ENCODE data around the gene NAT9. TPM values are rescaled to one million over a fixed set of nuclear protein-coding genes. Genes with fewer than 3 reads are reported as not detected.

NAT9 gene
- total and polyA plus RNA-seq, 2 experiments from 2014 or later: 37.3 to 37.5 TPM

- TF ChIP-seq, protein P1, sequence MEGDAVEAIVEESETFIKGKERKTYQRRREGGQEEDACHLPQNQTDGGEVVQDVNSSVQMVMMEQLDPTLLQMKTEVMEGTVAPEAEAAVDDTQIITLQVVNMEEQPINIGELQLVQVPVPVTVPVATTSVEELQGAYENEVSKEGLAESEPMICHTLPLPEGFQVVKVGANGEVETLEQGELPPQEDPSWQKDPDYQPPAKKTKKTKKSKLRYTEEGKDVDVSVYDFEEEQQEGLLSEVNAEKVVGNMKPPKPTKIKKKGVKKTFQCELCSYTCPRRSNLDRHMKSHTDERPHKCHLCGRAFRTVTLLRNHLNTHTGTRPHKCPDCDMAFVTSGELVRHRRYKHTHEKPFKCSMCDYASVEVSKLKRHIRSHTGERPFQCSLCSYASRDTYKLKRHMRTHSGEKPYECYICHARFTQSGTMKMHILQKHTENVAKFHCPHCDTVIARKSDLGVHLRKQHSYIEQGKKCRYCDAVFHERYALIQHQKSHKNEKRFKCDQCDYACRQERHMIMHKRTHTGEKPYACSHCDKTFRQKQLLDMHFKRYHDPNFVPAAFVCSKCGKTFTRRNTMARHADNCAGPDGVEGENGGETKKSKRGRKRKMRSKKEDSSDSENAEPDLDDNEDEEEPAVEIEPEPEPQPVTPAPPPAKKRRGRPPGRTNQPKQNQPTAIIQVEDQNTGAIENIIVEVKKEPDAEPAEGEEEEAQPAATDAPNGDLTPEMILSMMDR (conservative IDR thresholded peaks at IDR 0.05; ENCODE audit: low read depth in 2 of 2): peak in 1 of 2 experiments; percentile 12; a peak in 1 of 4 replicates
Observed at GRCh38 chr17:74759243-74759801, 16.8 kb downstream of the NAT9 start (continued).

- H4K20me1 ChIP-seq (replicated peaks; ENCODE audit: insufficient read depth): peaks cover 49% of the 10 kb centered on the region
- H3F3A ChIP-seq (replicated peaks; ENCODE audit: low read depth): no peaks in the 10 kb centered on the region
- DNase-seq (ENCODE audit: low spot score) (no peak), ATAC-seq (peak; percentile 2; the same call in 1 of the 3 replicates)
- no peaks in the 10 kb centered on the region; the same call in 1 of the 3 replicates for H3K36me3 Mint-ChIP-seq (ENCODE audit: low read depth)
- H3K27ac ChIP-seq (ENCODE audit: low read depth): no peak overlapping the region
- no peak overlapping the region for H3K4me3 Mint-ChIP-seq
- H3K9me3 Mint-ChIP-seq: no peaks in the 10 kb centered on the region
- no peak overlapping the region for H3K4me2 ChIP-seq
- no peaks in the 10 kb centered on the region for H3K27me3 ChIP-seq (ENCODE audit: insufficient read depth)
- H3K9me2 ChIP-seq (ENCODE audit: insufficient read depth): no peaks in the 10 kb centered on the region
- H3K36me3 ChIP-seq (ENCODE audit: insufficient read depth): no peaks in the 10 kb centered on the region
- peaks cover 56% of the 10 kb centered on the region for H3K4me1 Mint-ChIP-seq
- H3K27me3 Mint-ChIP-seq (ENCODE audit: insufficient read depth, low read depth, poor library complexity): peaks cover 12% of the 10 kb centered on the region
- no peak overlapping the region for H2AFZ ChIP-seq
- peaks cover 72% of the 10 kb centered on the region for H3K79me2 ChIP-seq (replicated peaks; ENCODE audit: insufficient read depth)
- H3K27ac Mint-ChIP-seq: peak overlapping the region; percentile 89
- H3K4me3 ChIP-seq: no peak overlapping the region
- peaks cover 41% of the 10 kb centered on the region for H3K4me1 ChIP-seq (ENCODE audit: insufficient read depth)
- no peak for TF ChIP-seq JUNB (IDR thresholded peaks at IDR 0.05; ENCODE audit: unreplicated experiment)
- TF ChIP-seq ETS1 (IDR thresholded peaks at IDR 0.05): no peak
- TF ChIP-seq EZH2 (IDR thresholded peaks at IDR 0.05; ENCODE audit: low read depth, unreplicated experiment): no peak
- TF ChIP-seq EZH2phosphoT487 (IDR thresholded peaks at IDR 0.05; ENCODE audit: unreplicated experiment): no peak
- TF ChIP-seq NANOG (IDR thresholded peaks at IDR 0.05; ENCODE audit: borderline replicate concordance): no peak
- no peak for TF ChIP-seq CREB1 (CRISPR knock-in tag; IDR thresholded peaks at IDR 0.05; ENCODE audit: low read depth)
- no peak for TF ChIP-seq POLR2AphosphoS5 (IDR thresholded peaks at IDR 0.05; ENCODE audit: low read depth)
- no peak for TF ChIP-seq ZNF114 (CRISPR knock-in tag; IDR thresholded peaks at IDR 0.05)
- TF ChIP-seq, protein P2, sequence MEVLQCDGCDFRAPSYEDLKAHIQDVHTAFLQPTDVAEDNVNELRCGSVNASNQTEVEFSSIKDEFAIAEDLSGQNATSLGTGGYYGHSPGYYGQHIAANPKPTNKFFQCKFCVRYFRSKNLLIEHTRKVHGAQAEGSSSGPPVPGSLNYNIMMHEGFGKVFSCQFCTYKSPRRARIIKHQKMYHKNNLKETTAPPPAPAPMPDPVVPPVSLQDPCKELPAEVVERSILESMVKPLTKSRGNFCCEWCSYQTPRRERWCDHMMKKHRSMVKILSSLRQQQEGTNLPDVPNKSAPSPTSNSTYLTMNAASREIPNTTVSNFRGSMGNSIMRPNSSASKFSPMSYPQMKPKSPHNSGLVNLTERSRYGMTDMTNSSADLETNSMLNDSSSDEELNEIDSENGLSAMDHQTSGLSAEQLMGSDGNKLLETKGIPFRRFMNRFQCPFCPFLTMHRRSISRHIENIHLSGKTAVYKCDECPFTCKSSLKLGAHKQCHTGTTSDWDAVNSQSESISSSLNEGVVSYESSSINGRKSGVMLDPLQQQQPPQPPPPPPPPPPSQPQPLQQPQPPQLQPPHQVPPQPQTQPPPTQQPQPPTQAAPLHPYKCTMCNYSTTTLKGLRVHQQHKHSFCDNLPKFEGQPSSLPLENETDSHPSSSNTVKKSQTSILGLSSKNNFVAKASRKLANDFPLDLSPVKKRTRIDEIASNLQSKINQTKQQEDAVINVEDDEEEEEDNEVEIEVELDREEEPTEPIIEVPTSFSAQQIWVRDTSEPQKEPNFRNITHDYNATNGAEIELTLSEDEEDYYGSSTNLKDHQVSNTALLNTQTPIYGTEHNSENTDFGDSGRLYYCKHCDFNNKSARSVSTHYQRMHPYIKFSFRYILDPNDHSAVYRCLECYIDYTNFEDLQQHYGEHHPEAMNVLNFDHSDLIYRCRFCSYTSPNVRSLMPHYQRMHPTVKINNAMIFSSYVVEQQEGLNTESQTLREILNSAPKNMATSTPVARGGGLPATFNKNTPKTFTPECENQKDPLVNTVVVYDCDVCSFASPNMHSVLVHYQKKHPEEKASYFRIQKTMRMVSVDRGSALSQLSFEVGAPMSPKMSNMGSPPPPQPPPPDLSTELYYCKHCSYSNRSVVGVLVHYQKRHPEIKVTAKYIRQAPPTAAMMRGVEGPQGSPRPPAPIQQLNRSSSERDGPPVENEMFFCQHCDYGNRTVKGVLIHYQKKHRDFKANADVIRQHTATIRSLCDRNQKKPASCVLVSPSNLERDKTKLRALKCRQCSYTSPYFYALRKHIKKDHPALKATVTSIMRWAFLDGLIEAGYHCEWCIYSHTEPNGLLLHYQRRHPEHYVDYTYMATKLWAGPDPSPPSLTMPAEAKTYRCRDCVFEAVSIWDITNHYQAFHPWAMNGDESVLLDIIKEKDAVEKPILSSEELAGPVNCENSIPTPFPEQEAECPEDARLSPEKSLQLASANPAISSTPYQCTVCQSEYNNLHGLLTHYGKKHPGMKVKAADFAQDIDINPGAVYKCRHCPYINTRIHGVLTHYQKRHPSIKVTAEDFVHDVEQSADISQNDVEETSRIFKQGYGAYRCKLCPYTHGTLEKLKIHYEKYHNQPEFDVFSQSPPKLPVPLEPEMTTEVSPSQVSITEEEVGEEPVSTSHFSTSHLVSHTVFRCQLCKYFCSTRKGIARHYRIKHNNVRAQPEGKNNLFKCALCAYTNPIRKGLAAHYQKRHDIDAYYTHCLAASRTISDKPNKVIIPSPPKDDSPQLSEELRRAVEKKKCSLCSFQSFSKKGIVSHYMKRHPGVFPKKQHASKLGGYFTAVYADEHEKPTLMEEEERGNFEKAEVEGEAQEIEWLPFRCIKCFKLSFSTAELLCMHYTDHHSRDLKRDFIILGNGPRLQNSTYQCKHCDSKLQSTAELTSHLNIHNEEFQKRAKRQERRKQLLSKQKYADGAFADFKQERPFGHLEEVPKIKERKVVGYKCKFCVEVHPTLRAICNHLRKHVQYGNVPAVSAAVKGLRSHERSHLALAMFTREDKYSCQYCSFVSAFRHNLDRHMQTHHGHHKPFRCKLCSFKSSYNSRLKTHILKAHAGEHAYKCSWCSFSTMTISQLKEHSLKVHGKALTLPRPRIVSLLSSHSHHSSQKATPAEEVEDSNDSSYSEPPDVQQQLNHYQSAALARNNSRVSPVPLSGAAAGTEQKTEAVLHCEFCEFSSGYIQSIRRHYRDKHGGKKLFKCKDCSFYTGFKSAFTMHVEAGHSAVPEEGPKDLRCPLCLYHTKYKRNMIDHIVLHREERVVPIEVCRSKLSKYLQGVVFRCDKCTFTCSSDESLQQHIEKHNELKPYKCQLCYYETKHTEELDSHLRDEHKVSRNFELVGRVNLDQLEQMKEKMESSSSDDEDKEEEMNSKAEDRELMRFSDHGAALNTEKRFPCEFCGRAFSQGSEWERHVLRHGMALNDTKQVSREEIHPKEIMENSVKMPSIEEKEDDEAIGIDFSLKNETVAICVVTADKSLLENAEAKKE (CRISPR knock-in tag; IDR thresholded peaks at IDR 0.05): no peak
- TF ChIP-seq, protein P3, sequence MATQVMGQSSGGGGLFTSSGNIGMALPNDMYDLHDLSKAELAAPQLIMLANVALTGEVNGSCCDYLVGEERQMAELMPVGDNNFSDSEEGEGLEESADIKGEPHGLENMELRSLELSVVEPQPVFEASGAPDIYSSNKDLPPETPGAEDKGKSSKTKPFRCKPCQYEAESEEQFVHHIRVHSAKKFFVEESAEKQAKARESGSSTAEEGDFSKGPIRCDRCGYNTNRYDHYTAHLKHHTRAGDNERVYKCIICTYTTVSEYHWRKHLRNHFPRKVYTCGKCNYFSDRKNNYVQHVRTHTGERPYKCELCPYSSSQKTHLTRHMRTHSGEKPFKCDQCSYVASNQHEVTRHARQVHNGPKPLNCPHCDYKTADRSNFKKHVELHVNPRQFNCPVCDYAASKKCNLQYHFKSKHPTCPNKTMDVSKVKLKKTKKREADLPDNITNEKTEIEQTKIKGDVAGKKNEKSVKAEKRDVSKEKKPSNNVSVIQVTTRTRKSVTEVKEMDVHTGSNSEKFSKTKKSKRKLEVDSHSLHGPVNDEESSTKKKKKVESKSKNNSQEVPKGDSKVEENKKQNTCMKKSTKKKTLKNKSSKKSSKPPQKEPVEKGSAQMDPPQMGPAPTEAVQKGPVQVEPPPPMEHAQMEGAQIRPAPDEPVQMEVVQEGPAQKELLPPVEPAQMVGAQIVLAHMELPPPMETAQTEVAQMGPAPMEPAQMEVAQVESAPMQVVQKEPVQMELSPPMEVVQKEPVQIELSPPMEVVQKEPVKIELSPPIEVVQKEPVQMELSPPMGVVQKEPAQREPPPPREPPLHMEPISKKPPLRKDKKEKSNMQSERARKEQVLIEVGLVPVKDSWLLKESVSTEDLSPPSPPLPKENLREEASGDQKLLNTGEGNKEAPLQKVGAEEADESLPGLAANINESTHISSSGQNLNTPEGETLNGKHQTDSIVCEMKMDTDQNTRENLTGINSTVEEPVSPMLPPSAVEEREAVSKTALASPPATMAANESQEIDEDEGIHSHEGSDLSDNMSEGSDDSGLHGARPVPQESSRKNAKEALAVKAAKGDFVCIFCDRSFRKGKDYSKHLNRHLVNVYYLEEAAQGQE (IDR thresholded peaks at IDR 0.05; ENCODE audit: unreplicated experiment): no peak
- TF ChIP-seq STAT1 (IDR thresholded peaks at IDR 0.05; ENCODE audit: unreplicated experiment): no peak
Observed at GRCh38 chr17:74758848-74759168, 17.3 kb downstream of the NAT9 start.
